ENCODE measurements around the gene PGM5. TPM values are rescaled to one million over a fixed set of nuclear protein-coding genes. Genes with fewer than 3 reads are reported as not detected.
A peak's percentile ranks its signal among the peaks of the same experiment; 100 is the strongest.
"Not testable (repeated sequence)": the region's sequence is repeated elsewhere in the genome, so short reads cannot be mapped to it uniquely, and the experiment has no call there.

Gene PGM5
- total RNA-seq, 1 experiment from 2014 or later: 0.13 TPM

- H3K36me3 Mint-ChIP-seq, CTCF ChIA-PET: not testable (repeated sequence)
These were observed 34.3 kb downstream of the PGM5 start for GRCh38 chr9:68390737-68391136.

GRCh38 chr9:68396411-68397094 is 40.1 kb downstream of the PGM5 start:
- peaks cover 22% of the 10 kb centered on the region for H3K27me3 Mint-ChIP-seq (ENCODE audit: low read depth)
- H3K36me3 Mint-ChIP-seq; H3K27ac Mint-ChIP-seq; POLR2A ChIA-PET; H3K9me3 Mint-ChIP-seq; ATAC-seq; H3K4me3 Mint-ChIP-seq; CTCF ChIA-PET; H3K4me1 Mint-ChIP-seq; DNase-seq (ENCODE audit: low spot score): not testable (repeated sequence)

More at GRCh38 chr9:68390737-68391136, 34.3 kb downstream of the PGM5 start:
- peaks cover 19% of the 10 kb centered on the region for H3K27me3 Mint-ChIP-seq (ENCODE audit: low read depth)
- ATAC-seq; H3K4me3 Mint-ChIP-seq; POLR2A ChIA-PET; DNase-seq (ENCODE audit: low spot score); H3K4me1 Mint-ChIP-seq; H3K9me3 Mint-ChIP-seq; H3K27ac Mint-ChIP-seq: not testable (repeated sequence)

- H3K36me3 Mint-ChIP-seq; ATAC-seq; DNase-seq (ENCODE audit: low spot score); CTCF ChIA-PET; H3K27ac Mint-ChIP-seq; H3K4me1 Mint-ChIP-seq; H3K4me3 Mint-ChIP-seq; POLR2A ChIA-PET; H3K9me3 Mint-ChIP-seq: not testable (repeated sequence)
- peaks cover 22% of the 10 kb centered on the region for H3K27me3 Mint-ChIP-seq (ENCODE audit: low read depth)
These were observed 40.6 kb downstream of the PGM5 start for GRCh38 chr9:68397095-68397423.

DNA sequence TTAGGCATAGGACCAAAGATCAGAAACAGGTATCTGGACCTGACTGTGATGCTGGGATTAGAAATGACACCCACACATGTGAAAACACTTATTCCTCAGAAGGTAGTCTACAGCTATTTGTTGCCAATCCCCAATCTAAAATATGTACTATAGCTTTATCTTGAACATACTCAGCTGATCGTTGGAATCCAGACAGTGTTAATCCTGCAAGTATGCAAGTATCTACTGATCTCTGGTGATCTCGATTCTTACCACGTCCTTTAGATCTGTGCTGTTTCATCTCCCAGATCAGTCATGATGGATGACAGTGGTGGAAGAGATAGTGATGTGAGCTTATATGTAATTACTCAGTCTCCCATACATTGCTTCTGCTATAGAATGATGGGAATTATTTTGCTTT is 41.4 kb downstream of the PGM5 start:
- H3K27ac Mint-ChIP-seq; H3K9me3 Mint-ChIP-seq; DNase-seq (ENCODE audit: low spot score); H3K36me3 Mint-ChIP-seq; H3K4me3 Mint-ChIP-seq; H3K4me1 Mint-ChIP-seq; ATAC-seq; POLR2A ChIA-PET; CTCF ChIA-PET: not testable (repeated sequence)
- H3K27me3 Mint-ChIP-seq (ENCODE audit: low read depth): peaks cover 22% of the 10 kb centered on the region

DNA sequence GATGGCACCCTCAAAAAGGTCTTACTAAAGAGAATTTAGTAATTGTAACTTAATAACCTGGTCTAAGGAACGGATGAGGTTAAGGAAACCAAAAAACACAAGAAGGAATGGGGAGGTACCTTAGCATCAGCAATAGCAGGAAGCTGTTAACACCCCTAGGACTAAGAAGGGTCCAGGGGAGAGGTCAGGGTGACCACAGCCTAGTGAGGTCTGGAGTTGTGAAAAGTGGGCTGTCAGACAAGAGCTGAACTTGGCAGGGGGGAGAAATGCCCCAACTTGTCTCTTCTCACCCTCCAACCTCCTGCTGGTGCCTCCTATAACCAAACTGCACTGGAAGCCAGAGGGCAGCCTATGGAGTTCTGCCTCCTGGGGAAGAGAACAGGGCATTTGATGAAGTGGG is 41.9 kb downstream of the PGM5 start:
- H3K4me3 Mint-ChIP-seq; DNase-seq (ENCODE audit: low spot score); H3K4me1 Mint-ChIP-seq; H3K36me3 Mint-ChIP-seq; H3K27ac Mint-ChIP-seq; CTCF ChIA-PET; ATAC-seq; H3K9me3 Mint-ChIP-seq; POLR2A ChIA-PET: not testable (repeated sequence)
- peaks cover 22% of the 10 kb centered on the region for H3K27me3 Mint-ChIP-seq (ENCODE audit: low read depth)

DNA sequence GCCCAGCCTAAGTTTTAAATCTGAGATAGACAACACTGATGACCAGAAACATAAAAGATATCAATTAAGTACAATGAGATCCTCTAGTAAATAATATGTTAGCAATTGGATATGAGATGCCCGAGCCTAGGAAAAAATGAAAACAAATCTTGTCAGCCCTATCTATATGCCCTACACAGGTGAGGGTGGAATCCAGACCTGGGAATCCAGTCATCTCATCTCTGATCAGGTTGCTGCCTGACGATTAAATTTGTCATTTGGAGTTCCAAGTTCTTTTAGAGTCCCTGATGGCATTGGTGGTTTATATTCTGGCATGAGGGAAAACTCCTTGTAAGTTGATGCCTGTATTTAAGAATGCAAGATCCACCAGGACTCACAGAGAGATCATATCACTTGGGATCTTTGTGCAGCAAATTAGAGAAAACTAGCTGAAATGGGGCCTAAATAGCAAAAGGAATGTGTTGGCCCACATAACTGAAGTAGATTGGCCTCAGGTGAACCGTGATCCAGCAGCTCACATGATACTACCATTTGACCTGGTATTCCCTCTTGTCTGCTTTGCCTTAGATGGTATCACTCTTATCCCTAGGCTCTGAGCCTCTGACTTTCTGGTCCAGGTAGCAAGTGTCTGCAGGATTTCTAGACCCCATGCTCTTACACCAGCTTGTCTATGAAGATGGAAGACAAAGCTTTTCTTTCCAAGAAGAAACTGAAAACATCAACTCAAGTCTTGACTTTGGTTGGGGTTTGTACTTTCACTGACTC is 48.2 kb downstream of the PGM5 start:
- peaks cover 27% of the 10 kb centered on the region for H3K27me3 Mint-ChIP-seq (ENCODE audit: low read depth)
- DNase-seq (ENCODE audit: low spot score); H3K36me3 Mint-ChIP-seq; H3K9me3 Mint-ChIP-seq; H3K4me3 Mint-ChIP-seq; H3K4me1 Mint-ChIP-seq; CTCF ChIA-PET; POLR2A ChIA-PET; ATAC-seq; H3K27ac Mint-ChIP-seq: not testable (repeated sequence)

DNA sequence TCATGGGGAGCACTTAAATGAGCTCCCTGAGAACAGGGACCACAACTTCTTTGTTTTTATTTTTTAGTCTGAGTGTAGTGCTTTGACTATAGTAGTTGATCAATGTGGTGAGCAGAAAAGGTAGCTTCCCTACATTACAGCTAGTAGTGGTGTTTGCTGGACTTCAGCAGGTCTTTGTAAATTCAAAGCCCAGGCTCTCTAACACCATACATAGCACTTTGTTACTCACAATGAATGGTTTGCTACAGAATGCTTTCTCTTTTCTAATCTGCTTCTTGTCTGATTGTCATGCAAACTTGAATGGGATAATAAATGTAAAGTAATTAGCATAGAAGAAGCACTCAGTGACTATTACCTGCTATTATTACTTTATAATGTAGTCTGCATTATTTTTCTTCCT is 55.5 kb downstream of the PGM5 start:
- H3K36me3 Mint-ChIP-seq; POLR2A ChIA-PET; H3K9me3 Mint-ChIP-seq; CTCF ChIA-PET; H3K4me3 Mint-ChIP-seq; H3K27me3 Mint-ChIP-seq (ENCODE audit: low read depth); DNase-seq (ENCODE audit: low spot score); H3K27ac Mint-ChIP-seq; H3K4me1 Mint-ChIP-seq: not testable (repeated sequence)
- ATAC-seq: peak; percentile 55; the same call in 1 of the 2 replicates

GRCh38 chr9:68412754-68413153 is 56.3 kb downstream of the PGM5 start:
- CTCF ChIA-PET: not testable (repeated sequence)

GRCh38 chr9:68415065-68415464 is 58.7 kb downstream of the PGM5 start:
- ATAC-seq; CTCF ChIA-PET; H3K4me1 Mint-ChIP-seq; H3K27ac Mint-ChIP-seq; DNase-seq (ENCODE audit: low spot score); H3K4me3 Mint-ChIP-seq; H3K9me3 Mint-ChIP-seq; H3K36me3 Mint-ChIP-seq; H3K27me3 Mint-ChIP-seq (ENCODE audit: low read depth); POLR2A ChIA-PET: not testable (repeated sequence)

More at GRCh38 chr9:68412754-68413153, 56.3 kb downstream of the PGM5 start:
- H3K36me3 Mint-ChIP-seq; H3K27me3 Mint-ChIP-seq (ENCODE audit: low read depth); POLR2A ChIA-PET; H3K4me3 Mint-ChIP-seq; H3K4me1 Mint-ChIP-seq; H3K9me3 Mint-ChIP-seq; ATAC-seq; DNase-seq (ENCODE audit: low spot score); H3K27ac Mint-ChIP-seq: not testable (repeated sequence)
